Large intestine (tissue), 3 donors: ENCODE measurements around the gene CNKSR3. TPM values are rescaled to one million over a fixed set of nuclear protein-coding genes. Genes with fewer than 3 reads are reported as not detected.

Source experiments
- DNase-seq, 2 donors: peaks; one replicate each; pipeline versions ENCODE4 v3.0.0 to v3.0.0-alpha.2; 2013
- H3K27ac ChIP-seq: one replicate; pipeline ENCODE4 v1.5.1; 2013; ENCODE audit warnings: low read length
- H3K27me3 ChIP-seq: 2 replicates; pipeline ENCODE4 v1.6.1; 2013; ENCODE audit warnings: low read length; ENCODE audit not compliant: control insufficient read depth, insufficient read depth
- H3K36me3 ChIP-seq: 2 replicates; pipeline ENCODE4 v1.6.1; 2013; ENCODE audit warnings: low read length; ENCODE audit not compliant: control insufficient read depth, insufficient read depth
- H3K4me1 ChIP-seq: one replicate; pipeline ENCODE4 v1.6.1; 2013; ENCODE audit warnings: low read length; ENCODE audit not compliant: control insufficient read depth, insufficient read depth
- H3K4me3 ChIP-seq: one replicate; pipeline ENCODE4 v1.5.1; 2013; ENCODE audit warnings: low read length
- H3K9me3 ChIP-seq: one replicate; pipeline ENCODE4 v1.6.1; 2013; ENCODE audit warnings: mild to moderate bottlenecking, low read depth, low read length, moderate library complexity; ENCODE audit not compliant: control insufficient read depth
- WGBS: methylation state at CpG from one replicate; pipeline ENCODE4 v1.1.5; 2013; ENCODE audit warnings: low lambda C conversion rate; ENCODE audit not compliant: insufficient coverage; 5-methylcytosine and 5-hydroxymethylcytosine counted together
- polyA plus RNA-seq: library from polyadenylated mRNA; unstranded; fragments of 120-200 nt; gene quantifications from one replicate; pipeline ENCODE4 v1.2.1, GENCODE V29; 2013

Gene CNKSR3
- polyA plus RNA-seq, 1 donor = 25.8 TPM

GRCh38 chr6:154356690-154357089 lies 153.8 kb downstream of the CNKSR3 start, which contains the start of gene IPCEF1:
TSS of gene IPCEF1 (minus strand) at chr6:154356803. CDS start at chr6:154265947, 90,856 bp downstream.
- Histone ChIP-seq H3K36me3 (no peaks in the 10 kb centered on the region), H3K27me3 (no peaks in the 10 kb centered on the region), H3K27ac (no peak within 1 kb of the TSS), H3K4me1 (no peaks in the 10 kb centered on the region), H3K9me3 (peaks cover 3% of the 10 kb centered on the region), H3K4me3 (no peak within 1 kb of the TSS)
- WGBS = 100% methylated on average over 1 of the region's 3 CpGs
- no peak for DNase-seq

GRCh38 chr6:154356113-154356512 lies 154.4 kb downstream of the CNKSR3 start:
- Histone ChIP-seq H3K4me3 (no peak overlapping the region), H3K36me3 (no peaks in the 10 kb centered on the region), H3K4me1 (no peaks in the 10 kb centered on the region), H3K27me3 (no peaks in the 10 kb centered on the region), H3K27ac (no peak overlapping the region), H3K9me3 (peaks cover 3% of the 10 kb centered on the region)
- WGBS = no CpG with 5 or more reads among the region's 2 CpGs
- no peak for DNase-seq

- Histone ChIP-seq H3K4me3 (no peak overlapping the region), H3K27ac (no peak overlapping the region), H3K4me1 (no peaks in the 10 kb centered on the region), H3K9me3 (peaks cover 3% of the 10 kb centered on the region), H3K36me3 (no peaks in the 10 kb centered on the region), H3K27me3 (no peaks in the 10 kb centered on the region)
- DNase-seq = no peak
- 100% methylated on average over 7 of the region's 8 CpGs for WGBS
Observed at GRCh38 chr6:154354265-154354777, 156.2 kb downstream of the CNKSR3 start.

DNA sequence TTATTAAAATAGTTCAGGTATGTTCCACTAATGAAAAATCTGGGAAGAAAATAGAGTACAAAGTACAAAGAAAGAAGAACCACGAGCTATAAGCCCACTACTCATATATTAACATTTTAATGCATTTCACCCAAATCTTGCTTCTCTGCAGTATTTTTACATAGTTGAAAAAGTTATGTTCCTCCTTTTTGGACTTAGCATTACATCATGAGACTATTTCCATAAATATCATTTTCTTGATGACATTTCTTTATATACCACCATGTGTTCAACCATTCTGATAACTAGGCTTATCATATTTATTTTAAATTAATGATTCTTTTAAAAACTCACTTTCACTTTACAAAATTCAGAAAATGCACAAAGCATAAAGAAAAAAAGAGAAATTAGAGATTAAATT lies 156.9 kb downstream of the CNKSR3 start:
- WGBS = no CpG with 5 or more reads among the region's 1 CpG
- no peak for DNase-seq
- Histone ChIP-seq H3K27me3 (no peaks in the 10 kb centered on the region), H3K36me3 (no peaks in the 10 kb centered on the region), H3K4me1 (no peaks in the 10 kb centered on the region), H3K27ac (no peak overlapping the region), H3K9me3 (peaks cover 3% of the 10 kb centered on the region), H3K4me3 (no peak overlapping the region)

DNA sequence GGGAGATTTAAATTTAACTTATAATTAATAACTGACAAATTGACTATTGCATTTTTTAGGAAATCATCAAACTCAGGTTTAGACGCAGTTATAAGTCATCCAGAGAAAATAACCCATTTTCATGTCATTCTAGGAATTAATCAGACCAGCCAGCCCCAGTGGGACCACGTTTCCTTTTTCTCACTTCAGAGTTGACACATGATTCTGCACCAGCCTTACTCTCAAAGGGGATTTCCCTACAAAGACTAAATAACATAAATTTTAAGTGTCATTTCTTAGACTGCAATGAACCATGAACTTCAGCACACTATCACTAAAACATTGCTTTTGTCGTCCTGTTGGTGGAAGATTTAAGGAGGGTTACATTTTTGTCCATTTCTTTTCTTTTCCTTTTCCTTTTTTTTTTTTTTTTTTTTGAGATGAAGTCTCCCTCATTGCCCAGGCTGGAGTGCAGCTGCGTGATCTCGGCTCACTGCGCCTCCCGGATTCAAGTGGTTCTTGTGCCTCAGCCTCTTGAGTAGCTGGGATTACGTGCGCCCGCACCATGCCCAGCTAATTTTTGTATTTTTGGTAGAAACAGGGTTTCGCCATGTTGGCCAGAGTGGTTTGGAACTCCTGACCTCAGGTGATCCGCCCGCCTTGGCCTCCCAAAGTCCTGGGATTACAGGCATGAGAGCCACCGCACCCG lies 157.4 kb downstream of the CNKSR3 start:
- H3K9me3 ChIP-seq = peaks cover 3% of the 10 kb centered on the region
- 87% methylated on average over 6 of the region's 15 CpGs for WGBS
- H3K4me3 ChIP-seq = no peak overlapping the region
- H3K27ac ChIP-seq = no peak overlapping the region
- H3K27me3 ChIP-seq = no peaks in the 10 kb centered on the region
- H3K4me1 ChIP-seq = no peaks in the 10 kb centered on the region
- H3K36me3 ChIP-seq = no peaks in the 10 kb centered on the region
- DNase-seq = no peak

- WGBS = 80% methylated on average over 1 of the region's 3 CpGs
- Histone ChIP-seq H3K4me1 (no peaks in the 10 kb centered on the region), H3K4me3 (no peak overlapping the region), H3K36me3 (no peaks in the 10 kb centered on the region), H3K27me3 (no peaks in the 10 kb centered on the region), H3K9me3 (peaks cover 3% of the 10 kb centered on the region), H3K27ac (no peak overlapping the region)
- DNase-seq = no peak
Observed at GRCh38 chr6:154350293-154350692, 160.2 kb downstream of the CNKSR3 start.

DNA sequence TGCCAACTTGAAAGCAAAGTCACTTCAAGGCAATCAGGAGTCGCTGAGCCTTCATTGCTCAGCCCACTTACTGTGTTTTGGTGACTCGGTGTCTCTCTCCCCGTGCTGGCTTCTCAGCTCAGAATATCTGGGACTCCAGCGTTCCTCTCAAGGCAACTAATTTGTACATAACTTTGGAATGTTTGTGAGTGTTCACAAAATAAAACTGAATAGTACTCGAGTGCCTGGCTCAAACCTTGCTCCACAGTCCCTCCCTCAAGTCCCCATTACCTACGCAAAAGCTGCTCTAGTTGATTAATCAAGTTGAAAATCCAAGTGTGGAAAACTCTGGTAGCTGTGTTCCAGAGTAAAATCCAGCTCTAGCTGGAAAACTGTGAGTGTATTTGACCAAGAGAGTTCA lies 162.5 kb downstream of the CNKSR3 start:
- no peaks in the 10 kb centered on the region for H3K9me3 ChIP-seq
- DNase-seq = no peak
- no peaks in the 10 kb centered on the region for H3K27me3 ChIP-seq
- no peak overlapping the region for H3K4me3 ChIP-seq
- H3K4me1 ChIP-seq = no peaks in the 10 kb centered on the region
- H3K36me3 ChIP-seq = no peaks in the 10 kb centered on the region
- H3K27ac ChIP-seq = no peak overlapping the region
- 100% methylated on average over 2 of the region's 6 CpGs for WGBS

GRCh38 chr6:154345811-154346210 lies 164.7 kb downstream of the CNKSR3 start:
- no CpG with 5 or more reads among the region's 4 CpGs for WGBS
- Histone ChIP-seq H3K4me1 (no peaks in the 10 kb centered on the region), H3K9me3 (no peaks in the 10 kb centered on the region), H3K36me3 (no peaks in the 10 kb centered on the region), H3K4me3 (no peak overlapping the region), H3K27me3 (no peaks in the 10 kb centered on the region), H3K27ac (no peak overlapping the region)
- no peak for DNase-seq

GRCh38 chr6:154343473-154344308 lies 166.8 kb downstream of the CNKSR3 start:
- H3K27ac ChIP-seq = no peak overlapping the region
- H3K36me3 ChIP-seq = no peaks in the 10 kb centered on the region
- no peak overlapping the region for H3K4me3 ChIP-seq
- DNase-seq = peak in 1 of 2 donors; percentile 20
- H3K27me3 ChIP-seq = no peaks in the 10 kb centered on the region
- no peaks in the 10 kb centered on the region for H3K9me3 ChIP-seq
- no peaks in the 10 kb centered on the region for H3K4me1 ChIP-seq
- WGBS = 82% methylated on average over 5 of the region's 16 CpGs

DNA sequence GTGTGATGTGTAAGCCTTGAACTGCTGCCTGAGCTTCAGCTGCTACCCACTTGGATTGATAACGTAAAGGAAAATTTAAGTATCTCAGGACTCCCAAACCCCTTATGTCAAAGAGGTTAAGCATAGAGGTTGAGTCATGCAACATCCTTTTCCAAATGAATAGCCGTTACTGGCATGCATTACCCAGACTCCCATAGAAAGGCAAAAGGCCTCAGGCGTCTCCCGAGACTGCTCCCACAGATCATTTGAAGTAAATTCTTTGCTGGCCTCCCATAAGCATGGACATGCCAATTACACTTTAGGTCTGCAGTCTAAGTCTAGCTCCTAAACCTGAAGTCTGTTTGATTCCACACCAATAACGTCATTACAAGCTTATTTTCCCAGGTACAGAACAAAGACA lies 168.6 kb downstream of the CNKSR3 start:
- Histone ChIP-seq H3K27ac (no peak overlapping the region), H3K9me3 (no peaks in the 10 kb centered on the region), H3K27me3 (no peaks in the 10 kb centered on the region), H3K36me3 (no peaks in the 10 kb centered on the region), H3K4me3 (no peak overlapping the region), H3K4me1 (no peaks in the 10 kb centered on the region)
- no peak for DNase-seq
- whole genome bisulfite sequencing = no CpG with 5 or more reads among the region's 5 CpGs
